HepG2 (cell line): ENCODE results near the gene ETV5. TPM values are rescaled to one million over a fixed set of nuclear protein-coding genes. Genes with fewer than 3 reads are reported as not detected.

Source experiments
- AHDC1 ChIP-seq: sonication (generic); formaldehyde crosslinking; IDR thresholded peaks from 2 replicates; pipeline ENCODE4 v1.5.1; 2020; ENCODE audit warnings: mild to moderate bottlenecking, missing genetic modification reagents, borderline replicate concordance
- EED ChIP-seq: sonication (generic); formaldehyde crosslinking; IDR thresholded peaks from 2 replicates; pipeline ENCODE4 v1.5.0; 2020; ENCODE audit warnings: mild to moderate bottlenecking, missing genetic modification reagents
- FOXA3 ChIP-seq: IDR thresholded peaks from 2 replicates; pipeline ENCODE4 v1.6.1; 2016; ENCODE audit warnings: missing genetic modification reagents, missing compliant biosample characterization
- REST ChIP-seq, 2 experiments: IDR thresholded peaks; 2 replicates each; pipeline ENCODE4 v1.6.1; 2011 to 2012; ENCODE audit warnings: low read length in 2 of 2, borderline replicate concordance in 1 of 2, low read depth in 1 of 2, mild to moderate bottlenecking in 1 of 2, moderate library complexity in 1 of 2
- SMAD9 ChIP-seq: sonication (generic); formaldehyde crosslinking; IDR thresholded peaks from 2 replicates; pipeline ENCODE4 v1.5.1; 2020; ENCODE audit warnings: mild to moderate bottlenecking, missing genetic modification reagents
- ZHX1 ChIP-seq: sonication (generic); formaldehyde crosslinking; IDR thresholded peaks from 2 replicates; pipeline ENCODE4 v1.8.1; 2022; ENCODE audit warnings: low read depth, mild to moderate bottlenecking, missing genetic modification reagents
- ZNF609 ChIP-seq: sonication (generic); formaldehyde crosslinking; IDR thresholded peaks from 2 replicates; pipeline ENCODE4 v1.4.0; 2020; ENCODE audit warnings: mild to moderate bottlenecking, missing genetic modification reagents, borderline replicate concordance
- ZSCAN29 ChIP-seq: sonication (generic); formaldehyde crosslinking; conservative IDR thresholded peaks from 2 replicates; pipeline ENCODE4 v1.4.0; 2020; ENCODE audit warnings: mild to moderate bottlenecking, missing genetic modification reagents
- polyA plus RNA-seq, 8 experiments: library from polyadenylated mRNA; depleted of rRNA in 3 of 8; stranded (reverse) in 7 of 8; unstranded in 1 of 8; fragments of >200 nt; fragmentation: Illumina TruSeq in 4 of 8; extraction: Trizol in 4 of 8; gene quantifications; 2 replicates each; pipeline versions ENCODE4 v1.2.1 to v1.2.3, GENCODE V29; 2011 to 2016; ENCODE audit warnings: low read depth in 4 of 8, missing spikeins in 1 of 8, mixed read lengths in 1 of 8; ENCODE audit not compliant: insufficient read depth in 1 of 8
- total RNA-seq, 5 experiments: library from RNA; depleted of rRNA; stranded (reverse); fragments of >200 nt; fragmentation: Illumina TruSeq; extraction: Trizol; gene quantifications; 2 replicates each; pipeline ENCODE4 v1.2.3, GENCODE V29; 2016; ENCODE audit warnings: low read depth in 1 of 5

ETV5 gene
- total and polyA plus RNA-seq, 2 of the 13 experiments (the other 11 are each of a cell fraction or from before 2014, with no cell fraction given), result 52.9 to 57.2 TPM

- TF ChIP-seq AHDC1 (CRISPR knock-in tag) (peak; percentile 25; the same call in 1 of the 2 replicates), FOXA3 (peak; percentile 11; the same call in 1 of the 2 replicates), REST (IDR thresholded peaks at IDR 0.05; ENCODE audit: borderline replicate concordance in 1 of 2, low read depth in 1 of 2, low read length in 2 of 2) (0 out of 4 replicates have a peak, but pooled peaks of 1 of the 2 experiments have one; percentile 19), ZNF609 (CRISPR knock-in tag) (peak; percentile 42; the same call in 1 of the 2 replicates), SMAD9 (no peak), ZSCAN29 (CRISPR knock-in tag) (0 out of 2 replicates have a peak, but pooled peaks have one; percentile 23), EED (no peak), ZHX1 (CRISPR knock-in tag) (no peak)
Measured at GRCh38 chr3:186107215-186108105, 1.4 kb downstream of the ETV5 start (continued).
